ENCODE data around the gene CABP4.

CABP4 gene

GRCh38 chr11:67504005-67504949 lies 49.1 kb downstream of the CABP4 start:
- in situ Hi-C loops (cut with HindIII; ENCODE audit: low sequenced_read_pairs) = no loop called here
- peak overlapping the region; percentile 56 for H3K4me3 ChIP-seq (ENCODE audit: low read depth, low read length)
- DNase-seq (ENCODE audit: low read depth) = no peak
- TF ChIP-seq CTCF (IDR thresholded peaks at IDR 0.05; ENCODE audit: low read depth, low read length, missing control alignments) = no peak

GRCh38 chr11:67504950-67505581 lies 49.9 kb downstream of the CABP4 start, which contains the start of gene PITPNM1:
TSS of gene PITPNM1 (minus strand) at chr11:67505363. CDS start at chr11:67504180, 1,183 bp downstream.
- TF ChIP-seq CTCF (IDR thresholded peaks at IDR 0.05; ENCODE audit: low read depth, low read length, missing control alignments) = no peak

GRCh38 chr11:67505605-67506396 lies 50.6 kb downstream of the CABP4 start:
- peak overlapping the region; percentile 56 for H3K4me3 ChIP-seq (ENCODE audit: low read depth, low read length)
- in situ Hi-C loops (cut with HindIII; ENCODE audit: low sequenced_read_pairs) = no loop called here
- DNase-seq (ENCODE audit: low read depth) = peak; percentile 52
- TF ChIP-seq CTCF (IDR thresholded peaks at IDR 0.05; ENCODE audit: low read depth, low read length, missing control alignments) = peak; percentile 96

More at GRCh38 chr11:67504950-67505581, 49.9 kb downstream of the CABP4 start, which contains the start of gene PITPNM1:
- H3K4me3 ChIP-seq (ENCODE audit: low read depth, low read length) = peak within 1 kb of the TSS; percentile 56
- in situ Hi-C loops (cut with HindIII; ENCODE audit: low sequenced_read_pairs) = no loop called here
- DNase-seq (ENCODE audit: low read depth) = no peak

GRCh38 chr11:67506426-67507051 lies 51.4 kb downstream of the CABP4 start:
- no peak overlapping the region for H3K4me3 ChIP-seq (ENCODE audit: low read depth, low read length)
- TF ChIP-seq CTCF (IDR thresholded peaks at IDR 0.05; ENCODE audit: low read depth, low read length, missing control alignments) = no peak
- in situ Hi-C loops (cut with HindIII; ENCODE audit: low sequenced_read_pairs) = no loop called here
- no peak for DNase-seq (ENCODE audit: low read depth)

GRCh38 chr11:67507242-67507863 lies 52.2 kb downstream of the CABP4 start:
- peak overlapping the region; percentile 63 for H3K4me3 ChIP-seq (ENCODE audit: low read depth, low read length)
- in situ Hi-C loops (cut with HindIII; ENCODE audit: low sequenced_read_pairs) = no loop called here

More at GRCh38 chr11:67507242-67507863, 52.2 kb downstream of the CABP4 start:
- DNase-seq (ENCODE audit: low read depth) = peak; percentile 29
- no peak for TF ChIP-seq CTCF (IDR thresholded peaks at IDR 0.05; ENCODE audit: low read depth, low read length, missing control alignments)

Measured in astrocyte of the cerebellum (primary cell).